NOMO-1 (cell line): ENCODE data around the gene ZNF511.

Source experiments
- DNase-seq, 2 experiments: peaks; one replicate each; lab custom pipeline; 2025; ENCODE audit not compliant: unreplicated experiment in 2 of 2; lab: John Stamatoyannopoulos, UW

Gene ZNF511

DNA sequence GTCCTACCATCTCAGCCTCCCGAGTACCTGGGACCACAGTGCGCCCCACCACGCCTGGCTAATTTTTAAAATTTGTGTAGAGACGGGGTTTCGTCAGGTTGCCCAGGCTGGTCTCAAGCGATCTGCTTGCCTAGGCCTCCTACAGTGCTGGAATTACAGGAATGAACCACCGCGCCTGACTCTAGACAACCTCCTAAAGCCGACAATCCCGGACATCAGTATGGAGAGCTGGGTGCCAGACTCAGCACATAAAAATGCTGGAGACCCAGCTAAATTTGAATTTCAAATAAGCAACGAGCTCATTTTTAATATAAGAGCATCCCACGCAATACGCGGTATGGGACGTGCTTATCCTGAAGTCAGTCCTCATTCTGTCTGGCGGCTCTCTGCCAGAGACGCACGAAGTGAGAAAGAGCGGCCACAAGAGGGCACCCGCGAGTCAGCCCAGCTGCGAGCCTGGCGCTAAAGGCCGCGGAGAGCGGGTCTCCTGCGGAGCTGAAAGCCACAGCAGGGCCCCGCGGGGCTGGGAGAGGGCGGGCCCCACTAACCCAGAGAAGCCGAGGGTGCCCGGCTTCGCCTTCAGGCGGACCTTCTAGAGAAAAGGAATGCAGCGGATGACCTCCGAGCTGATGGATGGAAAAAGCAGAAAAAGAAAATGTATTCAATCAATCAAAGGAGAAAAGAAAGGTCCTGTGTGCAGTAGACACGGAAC lies 20.9 kb downstream of the ZNF511 start:
- DNase-seq: peak; percentile 72 to 78

DNA sequence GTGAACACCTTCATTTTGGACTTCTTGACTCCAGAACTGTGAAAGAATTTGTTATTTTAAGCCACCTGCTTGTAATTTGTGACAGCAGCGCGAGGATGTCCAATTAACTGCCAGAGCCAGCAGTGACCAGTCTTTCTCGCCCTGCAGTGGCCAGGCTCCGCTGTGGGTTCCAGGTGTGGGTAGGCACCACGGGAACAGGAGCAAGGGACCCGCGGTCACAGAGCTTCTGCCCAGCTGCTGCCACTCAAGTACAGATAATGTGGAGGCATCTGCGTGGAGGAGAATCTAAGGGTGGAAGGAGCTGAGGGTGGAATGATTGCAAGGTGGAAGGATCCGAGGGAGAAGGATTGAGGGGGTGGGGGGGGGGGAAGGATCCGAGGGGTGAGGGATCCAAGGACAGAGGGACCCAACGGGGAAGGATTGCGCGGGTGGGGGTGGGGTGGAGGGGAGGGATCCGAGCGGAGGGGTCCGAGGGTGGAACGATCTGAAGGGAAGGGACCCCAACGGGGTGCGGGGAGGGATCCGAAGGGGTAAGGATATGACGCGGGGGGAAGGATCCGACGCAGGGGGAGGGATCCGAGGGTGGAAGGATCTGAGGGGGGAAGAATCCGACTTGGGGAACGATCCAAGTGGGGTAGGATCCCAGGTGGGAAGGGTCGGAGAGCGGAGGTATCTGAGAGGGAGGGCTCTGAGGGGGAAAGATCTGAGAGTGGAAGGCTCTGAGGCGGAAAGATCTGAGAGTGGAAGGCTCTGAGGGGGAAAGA lies 24.4 kb downstream of the ZNF511 start:
- DNase-seq: no peak

DNA sequence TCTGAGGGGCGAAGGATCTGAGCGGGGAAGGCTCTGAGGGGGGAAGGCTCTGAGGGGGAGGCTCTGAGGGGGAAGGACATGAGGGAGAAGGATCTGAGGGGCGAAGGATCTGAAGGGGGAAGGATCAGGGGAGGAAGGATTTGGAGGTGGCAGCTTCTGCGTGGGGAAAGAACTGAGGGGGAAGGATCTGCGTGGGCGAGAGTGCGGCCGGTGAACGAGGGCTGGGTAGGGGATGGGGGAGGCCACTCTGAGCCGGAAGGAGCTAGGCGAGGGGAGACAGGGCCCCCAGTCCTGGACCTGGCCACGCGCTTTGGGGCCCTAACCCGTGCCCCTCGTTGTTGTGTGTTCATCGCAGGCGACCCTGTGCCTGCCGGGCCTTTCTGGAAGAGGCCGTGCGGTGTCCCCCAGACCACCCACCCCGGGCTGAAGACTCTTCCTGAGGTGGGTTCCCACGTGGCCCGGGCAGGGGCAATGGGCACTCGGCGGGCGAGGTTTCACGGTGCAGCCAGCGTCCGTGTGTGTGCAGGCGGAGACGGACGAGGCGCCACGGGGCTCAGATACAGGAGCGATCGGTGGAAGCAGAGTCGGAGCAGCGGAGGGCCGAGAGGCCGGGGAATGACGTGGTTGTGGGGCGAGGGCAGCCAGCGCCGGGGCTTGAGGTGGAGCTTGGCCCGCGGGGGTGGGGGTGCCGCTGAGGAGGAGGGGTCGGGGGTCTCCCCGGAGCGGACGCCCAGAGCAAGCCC lies 26.0 kb downstream of the ZNF511 start:
- DNase-seq: no peak

DNA sequence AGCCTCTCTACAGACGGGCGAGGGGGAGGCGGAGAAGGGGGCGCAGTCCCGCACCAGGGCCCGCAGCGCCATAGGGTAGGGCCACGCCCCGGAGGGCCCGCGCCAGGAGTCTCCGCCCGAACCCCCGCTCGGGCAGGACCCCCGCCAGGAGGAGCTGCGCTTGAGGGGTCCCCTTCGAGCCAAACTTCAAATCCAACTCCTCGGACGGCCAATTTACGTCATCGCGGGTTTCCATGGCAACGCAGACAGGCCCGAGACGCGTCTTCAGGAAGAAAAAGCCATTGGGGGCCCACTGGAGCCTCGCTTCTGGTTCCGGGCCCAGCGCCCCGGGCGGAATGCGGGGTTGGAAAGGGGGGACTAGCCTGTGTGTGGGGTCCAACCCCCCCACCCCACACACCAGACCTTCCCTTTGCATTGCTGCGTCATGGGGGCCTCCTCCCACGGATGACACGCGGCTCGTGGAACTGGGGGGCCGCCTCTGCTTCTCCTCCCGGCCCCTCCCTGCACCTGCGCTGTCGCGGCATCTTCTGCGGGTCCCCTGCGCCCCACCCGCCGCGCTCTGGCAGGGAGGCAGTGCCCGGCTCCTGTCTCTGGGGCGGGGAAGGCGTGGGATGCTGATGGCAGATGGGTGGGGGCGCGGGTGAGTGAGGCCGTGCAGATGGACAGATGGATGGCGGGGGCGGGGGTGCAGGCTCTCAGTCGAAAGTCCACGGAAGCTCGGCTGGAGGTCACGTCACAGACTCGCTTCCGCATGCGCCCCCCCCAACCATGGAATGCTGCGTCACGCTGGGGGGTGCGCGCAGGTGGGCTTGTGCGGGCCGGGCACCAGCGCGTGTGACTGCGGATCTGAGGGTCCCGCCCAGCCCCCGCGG lies 26.8 kb downstream of the ZNF511 start:
- DNase-seq: peak in 1 of 2 experiments; percentile 4

DNA sequence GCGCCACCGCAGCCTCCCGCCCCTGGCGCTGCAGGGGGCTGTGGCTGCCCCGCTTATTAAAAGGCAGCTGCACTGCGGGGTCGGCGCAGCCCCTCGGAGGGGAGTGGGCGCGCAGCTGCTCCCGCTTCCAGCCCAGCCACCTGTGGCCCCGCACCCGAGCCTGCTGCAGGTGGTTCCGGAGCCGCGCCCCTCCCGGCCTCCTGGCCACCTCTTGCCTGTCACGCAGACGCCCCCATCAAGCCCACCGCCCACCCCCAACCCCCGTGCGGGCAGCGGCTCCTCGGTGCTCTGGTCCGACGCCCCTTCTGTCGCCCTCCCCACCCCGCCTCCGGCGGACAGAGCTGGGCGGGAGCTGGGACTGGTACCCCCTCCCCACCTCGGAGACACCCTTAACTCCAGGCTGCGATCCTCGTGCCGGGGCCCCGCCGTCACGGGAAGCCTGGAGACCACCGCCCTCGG lies 27.4 kb downstream of the ZNF511 start:
- no peak for DNase-seq

DNA sequence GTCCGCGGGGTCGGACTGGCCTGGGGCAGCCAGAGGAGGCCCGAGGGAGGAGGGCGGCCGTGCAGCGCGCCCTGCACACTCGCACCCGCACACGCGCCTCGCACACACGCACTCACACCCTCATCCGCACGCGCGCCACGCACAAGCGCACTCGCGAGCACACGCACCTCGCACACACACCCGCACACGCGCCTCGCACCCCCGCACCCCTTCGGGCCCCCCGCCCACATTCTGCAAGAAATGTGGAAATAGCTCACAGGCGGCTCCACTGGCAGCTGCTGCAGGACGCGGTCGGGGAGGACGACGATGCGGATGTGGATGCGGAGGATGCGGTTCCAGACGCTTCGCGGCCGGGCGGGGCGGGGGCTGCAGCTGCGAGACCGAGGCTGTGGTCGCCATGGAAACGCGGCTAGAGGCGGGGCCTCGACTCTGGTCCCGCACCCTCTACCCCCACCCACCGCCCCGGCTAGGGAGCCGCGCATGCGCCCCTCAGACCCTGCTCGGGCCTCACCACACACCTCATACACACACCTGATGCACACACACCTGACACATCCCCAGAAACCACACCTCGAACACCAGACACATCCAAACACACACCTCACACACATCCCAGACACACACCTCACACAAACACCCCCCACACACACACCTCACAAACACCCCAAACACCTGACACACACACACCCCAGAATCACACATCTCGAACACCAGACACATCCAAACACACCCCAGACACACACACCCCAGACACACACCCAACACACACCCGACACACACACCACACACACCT lies 28.1 kb downstream of the ZNF511 start, which contains the start of gene CALY:
Gene CALY, minus strand, starts transcription at position 320 of the 793 bp plus-strand sequence. CDS start 7,907 bp downstream, outside the sequence.
- no peak for DNase-seq

DNA sequence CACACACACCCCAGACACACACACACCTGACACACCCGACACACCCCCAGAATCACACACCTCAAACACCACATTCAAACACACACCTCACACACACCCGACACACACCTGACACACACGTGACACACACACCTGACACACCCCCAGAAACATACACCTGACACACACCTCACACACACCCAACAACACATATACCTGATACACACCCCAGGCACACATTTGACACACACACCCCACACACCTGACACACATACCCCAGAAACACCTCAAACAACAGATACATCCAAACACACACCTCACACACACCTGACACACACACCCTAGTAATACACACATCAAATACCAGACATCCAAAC lies 28.6 kb downstream of the ZNF511 start:
- no peak for DNase-seq

DNA sequence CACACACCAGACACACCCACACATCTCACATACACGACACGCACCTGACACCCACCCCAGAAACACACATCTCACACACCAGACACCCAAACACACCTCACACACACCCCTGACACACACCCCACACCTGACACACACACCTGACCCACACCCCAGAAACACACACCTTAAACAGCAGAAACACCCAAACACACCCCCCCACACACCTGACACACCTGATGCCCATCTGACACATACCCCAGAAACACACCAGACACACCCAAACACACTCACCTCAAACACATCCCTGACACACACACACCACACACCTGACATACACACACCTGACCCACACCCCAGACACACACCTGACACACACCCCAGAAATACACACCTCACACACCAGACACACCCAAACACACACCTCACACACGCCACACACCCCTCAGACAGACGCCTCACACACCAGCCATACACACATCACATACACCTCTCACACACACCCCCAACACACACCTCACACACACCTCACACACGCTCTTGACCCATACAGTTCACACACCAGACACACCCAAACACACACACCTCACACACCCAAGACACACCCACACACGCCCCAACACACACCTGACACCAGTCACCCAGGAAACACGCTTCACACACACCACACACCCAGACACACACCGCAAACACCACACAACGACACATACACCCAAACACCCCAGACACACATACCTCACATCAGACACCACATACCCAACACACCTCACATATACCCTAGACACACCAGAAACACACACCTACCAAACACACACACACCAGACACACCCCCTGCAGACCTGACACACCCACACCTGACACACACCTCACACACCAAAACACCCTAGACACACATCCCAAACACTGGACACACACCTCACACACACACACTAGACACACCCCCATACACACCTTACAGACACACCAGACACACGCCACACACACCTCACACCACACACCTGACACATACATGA lies 29.7 kb downstream of the ZNF511 start:
- no peak for DNase-seq

DNA sequence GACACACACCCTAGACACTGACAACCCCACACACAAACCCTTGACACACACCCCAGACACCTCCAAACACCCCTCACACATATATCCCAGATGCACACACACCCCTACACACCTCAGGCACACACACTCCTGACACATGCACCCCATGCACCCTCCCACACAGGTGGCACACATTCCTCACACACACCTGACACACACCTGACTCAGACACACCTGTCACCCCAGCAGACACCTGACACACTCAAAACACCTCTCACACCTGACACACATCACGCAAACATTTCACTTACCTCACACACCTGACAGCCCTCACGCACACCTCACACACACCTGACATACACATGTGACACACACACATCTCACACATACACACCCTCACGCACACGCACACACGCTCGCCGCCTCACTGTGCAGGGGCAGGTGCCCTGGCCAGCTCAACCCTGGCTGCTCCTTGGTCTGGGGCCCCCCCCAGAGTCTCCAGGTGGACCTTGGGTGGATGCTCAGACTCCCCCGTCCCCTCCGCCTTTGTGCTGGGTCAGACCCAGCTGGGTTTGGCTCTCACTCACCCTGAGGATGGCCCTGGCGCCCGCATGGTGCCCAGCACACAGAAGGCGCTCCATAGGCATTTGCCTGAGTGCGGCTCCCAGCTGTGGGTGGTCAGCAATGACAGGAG lies 31.1 kb downstream of the ZNF511 start:
- no peak for DNase-seq

DNA sequence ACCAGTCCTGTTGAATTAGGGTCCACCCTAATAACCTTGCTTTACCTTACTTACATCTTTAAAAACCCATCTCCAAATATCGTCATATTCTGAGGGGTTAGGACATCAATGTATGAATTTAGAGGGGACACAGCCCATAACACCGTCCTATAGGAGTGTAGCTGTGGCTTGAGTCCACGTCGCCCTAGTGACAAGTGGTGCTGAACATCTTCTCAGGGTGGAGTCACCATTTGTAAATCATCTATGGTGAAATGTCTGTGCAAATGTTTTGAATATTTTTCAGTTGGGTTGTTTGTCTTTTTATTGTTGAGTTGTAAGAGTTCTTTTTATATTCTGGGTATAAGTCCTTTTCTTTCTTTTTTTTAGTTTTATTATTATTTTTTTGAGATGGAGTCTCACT lies 33.3 kb downstream of the ZNF511 start:
- no peak for DNase-seq

DNA sequence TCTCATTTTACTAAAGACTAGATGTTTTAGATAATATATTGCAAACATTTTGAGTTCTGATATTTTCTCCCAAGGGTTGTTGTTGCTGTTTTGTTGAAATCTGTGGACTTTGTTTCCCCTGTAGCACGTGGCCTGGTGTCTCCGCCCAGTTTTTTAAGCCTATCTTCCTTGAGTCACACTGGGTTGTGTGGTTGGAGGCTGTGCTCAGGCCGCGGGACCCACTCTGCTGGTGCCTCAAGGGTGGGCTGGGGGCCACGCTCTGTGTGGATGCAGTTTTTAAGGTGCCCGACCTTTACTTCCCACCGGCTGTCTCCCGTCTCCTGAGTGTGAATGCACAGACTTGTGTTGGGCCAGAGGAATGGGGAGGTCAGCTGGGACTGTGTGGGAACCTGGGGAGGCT lies 34.2 kb downstream of the ZNF511 start:
- DNase-seq: no peak

DNA sequence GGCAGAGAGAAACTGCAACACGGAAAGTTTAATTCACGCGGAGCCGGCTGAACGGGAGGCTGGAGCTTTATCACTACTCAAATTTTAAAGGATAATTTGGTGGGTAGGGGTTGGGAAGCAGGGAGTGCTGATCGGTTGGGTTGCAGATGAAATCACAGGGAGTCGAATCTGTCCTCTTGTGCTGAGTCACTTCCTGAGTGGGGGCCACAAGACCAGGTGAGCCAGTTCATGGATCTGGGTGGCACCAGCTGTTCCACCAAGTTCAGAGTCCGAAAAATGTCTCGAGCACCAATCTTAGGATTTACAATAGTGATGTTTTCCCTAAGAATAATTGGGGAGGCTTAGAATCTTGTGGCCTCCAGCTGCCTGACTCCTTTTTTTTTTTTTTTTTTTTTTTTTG lies 34.8 kb downstream of the ZNF511 start:
- no peak for DNase-seq

DNA sequence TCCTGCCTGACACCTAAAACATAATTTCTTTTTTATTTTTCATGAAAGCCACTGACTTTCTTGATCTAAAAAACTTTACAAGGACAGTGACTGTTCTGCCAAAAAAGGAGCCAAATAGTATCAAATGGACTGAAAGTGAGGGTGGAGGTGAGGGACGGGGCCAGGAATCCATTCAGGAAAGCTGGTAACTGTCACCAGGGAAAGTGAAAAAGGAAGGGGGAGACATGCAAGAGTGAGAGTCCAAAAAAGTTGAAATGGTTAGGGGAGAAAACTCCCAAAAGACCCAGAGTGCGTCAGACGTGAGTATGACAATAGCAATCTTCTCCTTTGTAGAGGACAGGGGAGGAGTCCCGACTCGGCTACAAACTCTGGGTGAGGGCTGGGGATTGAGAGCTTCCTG lies 35.5 kb downstream of the ZNF511 start:
- DNase-seq: no peak

DNA sequence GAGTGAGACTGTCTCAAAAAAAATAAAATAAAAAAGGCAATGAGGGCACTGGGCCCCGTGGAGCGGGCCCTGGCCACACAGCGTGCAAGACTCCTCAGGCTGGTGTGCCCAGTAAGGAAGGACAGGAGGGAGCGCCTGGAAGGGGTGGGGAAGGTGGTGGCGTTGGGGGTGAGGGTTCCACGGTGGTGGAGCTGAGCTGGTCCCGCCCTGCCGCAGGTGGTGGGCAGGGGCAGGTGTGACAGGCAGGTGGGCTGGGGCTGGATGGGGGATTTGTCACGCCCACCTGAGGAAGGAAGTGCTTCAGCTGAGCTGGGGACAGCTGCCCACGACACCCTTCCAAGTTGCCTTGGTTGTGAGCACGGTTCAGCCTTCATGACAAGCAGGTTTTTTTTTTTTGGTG lies 37.7 kb downstream of the ZNF511 start:
- DNase-seq: no peak

DNA sequence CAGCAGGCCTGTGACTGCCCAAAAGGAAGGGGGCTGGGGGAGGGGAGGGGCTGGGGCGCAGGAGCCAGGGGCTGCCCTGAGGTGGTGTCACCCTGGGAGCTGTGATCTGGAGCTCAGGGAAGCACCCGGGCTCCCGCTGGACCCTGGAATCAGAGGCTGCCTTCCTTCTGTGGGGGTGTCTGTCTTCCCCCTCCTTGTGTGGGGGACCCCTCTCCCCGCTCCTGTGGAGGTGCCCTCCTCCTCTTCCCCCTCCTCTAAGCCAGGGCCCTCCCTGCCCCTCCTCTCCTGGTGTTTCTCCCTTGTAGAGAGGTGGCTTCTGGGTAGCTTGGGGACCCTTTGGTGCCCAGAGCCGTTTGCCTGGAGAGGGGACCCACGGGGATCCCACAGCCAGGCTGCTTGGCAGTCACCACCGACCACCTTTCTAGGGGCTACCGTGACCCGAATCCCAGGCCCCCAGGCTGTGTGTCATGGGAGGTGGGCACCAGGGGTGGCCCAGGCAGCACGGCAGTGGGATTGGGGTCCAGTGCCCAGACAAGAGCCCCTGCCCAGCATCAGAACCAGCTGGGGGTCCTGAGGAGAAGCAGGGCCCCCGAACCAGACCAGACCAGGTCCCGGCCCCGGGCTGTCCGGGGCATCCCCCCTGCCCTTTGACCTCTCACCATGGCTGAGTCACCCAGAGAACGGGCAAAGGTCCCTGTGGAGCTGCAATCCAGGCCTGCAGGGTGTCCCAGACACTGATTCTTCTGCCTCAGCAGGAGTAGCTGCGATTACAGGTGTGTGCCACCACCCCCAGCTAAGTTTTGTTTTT lies 39.2 kb downstream of the ZNF511 start:
- DNase-seq: no peak

DNA sequence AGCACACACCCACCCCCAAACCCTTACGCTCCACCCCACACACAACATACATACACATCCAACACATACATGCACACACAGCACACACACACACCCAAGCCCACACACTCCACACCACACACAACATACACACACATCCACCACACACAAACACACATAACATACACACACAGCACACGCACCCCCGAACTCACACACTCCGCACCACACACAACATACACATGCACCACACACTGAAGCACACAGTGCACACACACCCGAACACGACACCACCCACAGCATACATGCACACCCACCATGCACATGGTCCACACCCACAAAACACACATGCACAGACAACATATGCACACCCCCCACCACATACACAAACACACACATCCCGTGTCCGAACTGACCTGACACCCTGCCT lies 40.5 kb downstream of the ZNF511 start:
- DNase-seq: no peak

DNA sequence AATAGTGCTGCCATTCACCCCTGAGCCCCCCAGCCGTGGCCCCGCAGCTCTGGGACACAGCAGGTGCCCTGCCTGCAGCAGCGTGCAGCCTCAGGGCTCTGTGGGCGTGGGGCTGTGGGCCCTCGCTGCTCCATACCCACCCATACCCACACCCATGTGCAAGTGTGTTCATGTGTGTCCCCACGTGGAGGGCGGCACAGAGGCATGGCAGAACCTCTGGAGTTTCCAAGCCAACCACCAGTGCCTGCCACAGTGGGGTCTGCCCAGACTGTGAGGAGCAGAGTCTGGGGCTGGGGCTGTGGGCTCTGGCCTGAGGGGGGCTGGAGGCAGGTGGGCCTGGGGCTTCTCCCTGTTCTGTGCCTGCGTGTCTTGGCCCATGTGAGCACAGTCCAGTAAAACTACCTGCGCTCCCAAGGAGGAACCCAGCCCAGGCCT lies 40.9 kb downstream of the ZNF511 start:
- DNase-seq: no peak
